Measurements from ENCODE around the gene NPAS3.

NPAS3 gene

GRCh38 chr14:33576014-33576413, 637.3 kb downstream of the NPAS3 start:
- no peak for DNase-seq (ENCODE audit: low read depth)
- H3K4me3 ChIP-seq (ENCODE audit: control insufficient read depth, low read depth, low read length): no peak overlapping the region
- TF ChIP-seq, protein P1, sequence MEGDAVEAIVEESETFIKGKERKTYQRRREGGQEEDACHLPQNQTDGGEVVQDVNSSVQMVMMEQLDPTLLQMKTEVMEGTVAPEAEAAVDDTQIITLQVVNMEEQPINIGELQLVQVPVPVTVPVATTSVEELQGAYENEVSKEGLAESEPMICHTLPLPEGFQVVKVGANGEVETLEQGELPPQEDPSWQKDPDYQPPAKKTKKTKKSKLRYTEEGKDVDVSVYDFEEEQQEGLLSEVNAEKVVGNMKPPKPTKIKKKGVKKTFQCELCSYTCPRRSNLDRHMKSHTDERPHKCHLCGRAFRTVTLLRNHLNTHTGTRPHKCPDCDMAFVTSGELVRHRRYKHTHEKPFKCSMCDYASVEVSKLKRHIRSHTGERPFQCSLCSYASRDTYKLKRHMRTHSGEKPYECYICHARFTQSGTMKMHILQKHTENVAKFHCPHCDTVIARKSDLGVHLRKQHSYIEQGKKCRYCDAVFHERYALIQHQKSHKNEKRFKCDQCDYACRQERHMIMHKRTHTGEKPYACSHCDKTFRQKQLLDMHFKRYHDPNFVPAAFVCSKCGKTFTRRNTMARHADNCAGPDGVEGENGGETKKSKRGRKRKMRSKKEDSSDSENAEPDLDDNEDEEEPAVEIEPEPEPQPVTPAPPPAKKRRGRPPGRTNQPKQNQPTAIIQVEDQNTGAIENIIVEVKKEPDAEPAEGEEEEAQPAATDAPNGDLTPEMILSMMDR (conservative IDR thresholded peaks at IDR 0.05; ENCODE audit: control insufficient read depth, insufficient read depth, low read depth, low read length): no peak

GRCh38 chr14:33578461-33579216, 640.0 kb downstream of the NPAS3 start:
- no peak for DNase-seq (ENCODE audit: low read depth)
- no peak overlapping the region for H3K4me3 ChIP-seq (ENCODE audit: control insufficient read depth, low read depth, low read length)
- TF ChIP-seq, protein P1 (conservative IDR thresholded peaks at IDR 0.05; ENCODE audit: control insufficient read depth, insufficient read depth, low read depth, low read length): no peak

DNA sequence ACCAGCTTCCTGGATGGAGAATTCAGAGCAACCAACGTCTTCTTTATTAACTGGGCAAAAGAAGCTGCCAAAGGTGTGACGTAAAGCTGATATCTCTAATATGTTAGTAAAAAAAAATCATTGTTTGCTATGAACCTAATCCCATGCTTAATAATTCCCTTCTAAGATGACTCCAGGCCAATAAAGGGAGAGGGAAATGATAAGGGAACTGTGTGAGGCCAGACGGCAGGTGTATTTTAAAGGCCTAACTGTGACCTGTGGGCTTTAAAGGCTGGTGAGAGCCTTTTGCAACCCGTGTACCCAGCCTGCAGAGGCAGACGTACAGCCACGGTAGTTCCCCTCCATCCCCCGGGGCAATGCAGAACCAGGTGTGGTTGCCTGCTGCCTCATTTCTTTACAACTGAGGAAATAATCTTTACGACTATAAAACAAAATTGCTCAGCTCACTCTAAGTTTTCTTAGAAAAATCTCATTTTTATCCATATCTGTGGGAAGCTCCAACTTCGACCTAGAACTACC, 641.6 kb downstream of the NPAS3 start:
- H3K4me3 ChIP-seq (ENCODE audit: control insufficient read depth, low read depth, low read length): no peak overlapping the region
- DNase-seq (ENCODE audit: low read depth): no peak
- TF ChIP-seq, protein P1 (conservative IDR thresholded peaks at IDR 0.05; ENCODE audit: control insufficient read depth, insufficient read depth, low read depth, low read length): no peak

DNA sequence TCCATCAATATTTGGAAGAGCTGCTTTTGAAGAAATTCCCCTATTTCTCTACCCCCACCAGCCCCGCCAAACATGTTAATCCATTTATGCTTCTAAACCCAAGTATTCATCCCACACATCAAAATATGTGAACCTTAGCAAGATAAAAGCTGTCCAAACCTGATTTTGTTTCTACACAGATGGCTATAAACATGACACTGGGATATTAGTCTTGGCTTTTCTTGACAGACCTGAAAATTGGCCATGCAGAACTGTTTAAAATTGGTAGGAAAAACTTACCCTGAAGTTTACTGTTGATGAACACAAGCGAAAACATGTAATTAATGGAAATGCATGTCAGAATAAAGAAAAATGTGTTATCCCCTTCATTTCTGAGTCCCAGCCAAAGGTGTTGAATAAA, 642.2 kb downstream of the NPAS3 start:
- DNase-seq (ENCODE audit: low read depth): no peak
- H3K4me3 ChIP-seq (ENCODE audit: control insufficient read depth, low read depth, low read length): no peak overlapping the region
- TF ChIP-seq, protein P1 (conservative IDR thresholded peaks at IDR 0.05; ENCODE audit: control insufficient read depth, insufficient read depth, low read depth, low read length): no peak

DNA sequence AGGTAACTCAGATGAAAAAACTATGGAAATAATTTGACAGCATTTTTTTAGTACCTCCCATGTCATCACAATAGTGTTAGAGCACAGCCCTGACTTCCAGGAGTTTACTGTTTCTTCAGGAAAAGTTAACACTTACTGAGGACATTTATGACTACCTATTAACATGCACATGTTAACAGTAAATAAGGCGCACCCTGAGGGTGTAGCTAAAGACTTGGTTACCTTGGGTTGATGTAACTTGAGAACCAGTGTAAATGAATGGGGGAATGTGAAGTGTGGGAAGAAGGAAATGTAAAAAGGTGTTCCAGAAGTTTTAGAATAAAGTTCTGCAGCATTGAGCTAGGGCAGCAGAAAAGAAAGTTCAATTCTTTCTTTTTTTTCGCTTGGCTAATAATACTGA, 646.0 kb downstream of the NPAS3 start:
- H3K4me3 ChIP-seq (ENCODE audit: control insufficient read depth, low read depth, low read length): no peak overlapping the region
- TF ChIP-seq, protein P1 (conservative IDR thresholded peaks at IDR 0.05; ENCODE audit: control insufficient read depth, insufficient read depth, low read depth, low read length): no peak
- no peak for DNase-seq (ENCODE audit: low read depth)

DNA sequence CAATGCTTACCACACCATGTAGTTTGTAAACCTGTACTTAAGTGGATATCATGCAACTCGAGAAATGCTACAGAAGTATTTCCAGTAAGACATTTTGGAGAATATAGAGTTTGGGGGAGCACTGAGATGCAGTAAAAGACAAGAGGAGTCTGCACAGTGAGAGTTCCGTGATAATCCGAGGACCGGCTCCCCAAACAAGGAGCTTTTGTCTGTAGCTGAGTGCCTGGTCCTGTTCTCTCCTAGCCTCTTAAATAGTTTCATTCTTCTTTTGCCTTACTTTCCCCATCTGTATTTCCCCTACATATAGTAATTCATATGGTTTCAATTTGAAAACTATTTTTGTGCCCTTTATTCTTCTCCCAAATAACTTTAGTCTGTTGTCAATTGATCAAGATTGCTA, 648.1 kb downstream of the NPAS3 start:
- DNase-seq (ENCODE audit: low read depth): no peak
- TF ChIP-seq, protein P1 (conservative IDR thresholded peaks at IDR 0.05; ENCODE audit: control insufficient read depth, insufficient read depth, low read depth, low read length): no peak
- no peak overlapping the region for H3K4me3 ChIP-seq (ENCODE audit: control insufficient read depth, low read depth, low read length)

Measured in fibroblast of mammary gland (primary cell).